ENCODE results near the gene TPM4.

GRCh38 chr19:16106121-16106520, 29.8 kb downstream of the TPM4 start:
- no peak for TF ChIP-seq NFIC (IDR thresholded peaks at IDR 0.05)
- TF ChIP-seq CEBPB (IDR thresholded peaks at IDR 0.05), result no peak
- TF ChIP-seq YY1 (IDR thresholded peaks at IDR 0.05; ENCODE audit: low read depth), result no peak
- TF ChIP-seq CREB1 (IDR thresholded peaks at IDR 0.05; ENCODE audit: low read depth), result no peak
